Stimulated activated CD4-positive, alpha-beta T cell treated with anti-CD3 and anti-CD28 coated beads, Interleukin-15, amount 100 ng/mL, for 24 hours (primary cell): ENCODE measurements around the gene NKAIN2.

Experiments used
- DNase-seq: peaks from one replicate; pipeline ENCODE4 v3.0.0-alpha.2; 2020

Gene NKAIN2

GRCh38 chr6:123803504-123804013 lies at the start of gene NKAIN2:
Gene NKAIN2, plus strand, starts transcription at chr6:123803865.
- DNase-seq = no peak

- no peak for DNase-seq
Measured at GRCh38 chr6:123759472-123759871, 44.2 kb upstream of the NKAIN2 start.

DNA sequence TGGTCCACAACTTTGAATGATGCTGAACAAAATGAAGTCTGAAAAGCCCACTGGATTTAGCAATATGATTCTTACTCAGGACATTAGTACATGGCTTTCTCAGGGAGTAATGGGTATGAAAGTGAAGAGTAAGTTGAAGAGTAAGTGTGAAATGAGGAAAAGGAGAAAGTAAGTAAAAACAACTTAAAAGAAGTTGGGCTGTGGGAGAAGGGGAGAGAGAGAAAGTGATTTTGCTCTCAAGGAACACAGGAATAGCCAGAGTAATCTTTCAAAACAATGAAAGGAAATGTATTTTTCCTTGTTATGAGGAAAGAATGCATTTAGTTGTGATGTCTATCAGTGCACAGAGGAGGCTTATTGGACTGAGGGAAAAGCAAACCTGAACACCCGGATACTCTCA lies 39.8 kb upstream of the NKAIN2 start:
- DNase-seq = no peak

- DNase-seq = no peak
Measured at GRCh38 chr6:123764722-123765121, 38.9 kb upstream of the NKAIN2 start.

- DNase-seq = no peak
Measured at GRCh38 chr6:123768921-123769320, 34.7 kb upstream of the NKAIN2 start.

DNA sequence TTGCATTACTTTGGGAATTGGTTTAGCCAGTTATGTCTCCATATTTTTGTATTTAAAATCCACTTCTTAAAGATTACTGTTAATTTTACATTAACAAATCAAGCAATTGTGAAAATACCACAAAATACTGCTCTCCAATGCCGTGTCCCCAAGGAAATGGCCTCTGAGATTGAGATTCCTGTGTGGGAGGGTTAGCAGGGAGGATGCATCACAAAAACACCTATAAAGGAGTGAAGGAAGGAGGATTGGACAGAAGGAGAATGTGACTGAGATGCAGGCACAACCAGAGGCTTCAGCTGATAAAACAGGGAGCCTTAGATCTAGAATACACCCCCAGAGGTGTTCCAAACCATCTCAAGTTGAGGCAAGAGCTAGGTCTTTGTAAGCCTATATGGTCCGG lies 34.2 kb upstream of the NKAIN2 start:
- DNase-seq = no peak

- DNase-seq = no peak
Measured at GRCh38 chr6:123770247-123770949, 33.3 kb upstream of the NKAIN2 start.

DNA sequence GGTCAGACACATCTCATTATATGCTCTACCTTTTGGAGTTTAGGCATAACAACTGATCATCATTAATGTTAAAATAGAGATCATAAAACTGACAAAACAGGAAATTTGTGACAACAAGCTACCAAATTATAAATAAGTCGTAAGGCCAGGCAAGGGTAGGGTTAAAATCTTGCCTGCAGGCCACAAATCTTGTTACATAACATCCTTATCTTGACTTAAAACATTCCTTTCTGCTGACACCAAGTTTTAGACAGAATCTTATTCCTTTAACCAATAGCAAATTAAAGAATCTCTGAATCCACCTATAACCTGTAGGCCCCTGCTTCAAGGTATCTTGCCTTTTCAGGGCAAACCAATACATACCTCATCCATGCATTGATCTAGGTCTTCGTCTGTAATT lies 32.5 kb upstream of the NKAIN2 start:
- no peak for DNase-seq

GRCh38 chr6:123777563-123777962 lies 26.1 kb upstream of the NKAIN2 start:
- no peak for DNase-seq

- no peak for DNase-seq
Measured at GRCh38 chr6:123780021-123780420, 23.6 kb upstream of the NKAIN2 start.

- DNase-seq = no peak
Measured at GRCh38 chr6:123784330-123784729, 19.3 kb upstream of the NKAIN2 start.

- DNase-seq = no peak
Measured at GRCh38 chr6:123785039-123785438, 18.6 kb upstream of the NKAIN2 start.

- no peak for DNase-seq
Measured at GRCh38 chr6:123788319-123788718, 15.3 kb upstream of the NKAIN2 start.

GRCh38 chr6:123794190-123794589 lies 9.5 kb upstream of the NKAIN2 start:
- no peak for DNase-seq

DNA sequence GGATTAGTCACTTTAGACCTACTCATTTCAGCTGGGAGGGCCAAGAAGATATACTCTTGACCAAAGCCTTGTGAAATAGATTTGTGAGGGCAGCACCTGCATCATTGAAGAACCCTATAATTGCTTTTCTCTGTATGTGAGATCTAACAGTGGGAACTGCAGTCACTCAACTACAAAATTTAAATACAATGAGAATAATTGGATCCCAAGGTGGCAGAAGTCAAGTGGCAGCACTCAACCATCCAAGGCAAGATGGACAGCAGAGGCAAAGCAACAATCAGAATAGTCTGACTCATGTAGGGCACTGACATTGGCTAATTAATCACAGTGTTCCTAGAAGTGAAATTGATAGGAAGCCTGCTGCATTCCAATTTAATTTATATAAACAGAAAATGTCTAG lies 8.9 kb upstream of the NKAIN2 start:
- no peak for DNase-seq

- no peak for DNase-seq
Measured at GRCh38 chr6:123801067-123801466, 2.6 kb upstream of the NKAIN2 start.

DNA sequence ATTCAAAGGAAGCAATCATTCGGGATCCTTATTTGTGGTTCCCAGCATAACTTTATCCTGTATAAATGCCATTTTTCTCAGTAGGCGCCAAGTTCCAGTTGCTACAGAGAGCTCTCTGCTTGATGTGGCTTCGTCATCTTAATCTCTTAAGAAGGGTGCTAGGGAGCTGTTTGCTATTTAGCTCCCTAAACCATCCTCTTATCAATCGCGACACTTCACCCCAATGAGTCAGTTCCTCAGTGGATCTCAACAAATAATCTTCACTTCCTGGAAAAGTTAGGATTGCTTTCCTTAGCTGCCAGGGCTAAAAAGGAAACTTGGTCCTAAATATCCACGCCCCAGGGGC lies 1.3 kb upstream of the NKAIN2 start:
- no peak for DNase-seq

DNA sequence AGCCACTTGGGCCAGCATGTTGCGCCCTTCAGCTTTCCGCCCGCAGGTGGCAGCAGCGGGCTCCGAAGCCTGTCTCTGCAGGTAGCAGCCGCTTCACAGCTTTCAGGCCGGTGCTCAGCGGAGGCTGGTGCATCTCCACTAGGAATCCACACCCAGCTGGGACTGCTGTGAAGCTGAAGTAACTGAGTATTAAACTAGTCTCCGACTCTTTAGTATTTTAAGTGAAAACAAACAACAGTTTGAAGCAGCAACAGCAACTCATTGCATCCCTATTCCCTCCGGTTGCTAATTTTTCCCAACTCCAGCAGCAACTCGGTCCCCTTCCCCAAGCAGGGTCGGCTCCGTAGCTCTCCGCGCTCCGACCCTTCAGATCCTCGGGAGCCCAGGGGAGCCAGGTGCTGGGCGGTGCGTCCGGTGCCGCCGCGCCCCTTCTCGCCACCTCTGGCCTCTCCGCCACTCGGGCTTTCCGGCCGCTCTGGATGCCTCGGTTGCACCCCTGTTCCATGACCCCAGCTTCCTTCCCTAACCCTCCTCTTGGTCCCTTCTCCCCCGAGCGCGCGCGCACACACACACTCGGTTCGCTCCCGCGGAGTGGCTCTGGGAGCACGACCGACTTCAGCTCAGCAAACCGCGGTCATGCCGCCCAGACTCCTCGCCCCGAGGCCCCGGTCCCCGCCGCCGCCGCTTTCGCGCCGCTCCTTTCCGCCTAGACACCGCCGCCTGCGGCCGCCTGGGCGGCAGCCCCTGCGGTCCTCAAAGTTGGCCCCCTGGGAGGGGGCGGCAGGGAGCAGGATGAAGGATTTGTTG lies 765 bp upstream of the NKAIN2 start:
- DNase-seq = peak; percentile 81

GRCh38 chr6:123804014-123804786 lies 535 bp downstream of the NKAIN2 start:
- peak; percentile 11 for DNase-seq

- DNase-seq = no peak
Measured at GRCh38 chr6:123804787-123805540, 1.3 kb downstream of the NKAIN2 start.

- DNase-seq = no peak
Measured at GRCh38 chr6:123805921-123806320, 2.3 kb downstream of the NKAIN2 start.

DNA sequence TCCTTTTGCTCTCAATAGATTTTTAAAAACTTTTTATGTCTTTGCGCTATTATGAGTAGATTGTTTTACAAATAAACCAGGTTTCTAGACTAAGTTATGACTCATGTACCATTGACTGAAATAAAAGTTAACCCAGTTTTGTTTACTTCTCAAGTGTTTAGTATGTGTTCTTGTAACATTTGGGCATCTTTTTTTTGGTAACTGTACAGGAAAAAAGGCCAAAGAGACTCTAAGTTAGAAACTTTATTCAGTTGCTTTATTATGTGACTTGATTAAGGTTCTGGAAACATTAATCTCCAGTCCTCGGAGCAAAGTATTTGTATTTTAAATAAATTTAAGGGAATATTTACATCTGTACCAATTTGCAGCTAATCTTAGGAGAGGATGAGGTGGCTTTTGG lies 2.9 kb downstream of the NKAIN2 start:
- DNase-seq = no peak

GRCh38 chr6:123808556-123808955 lies 4.9 kb downstream of the NKAIN2 start:
- no peak for DNase-seq
